ENCODE results near the gene PVALEF. TPM values are rescaled to one million over a fixed set of nuclear protein-coding genes. Genes with fewer than 3 reads are reported as not detected.

The PVALEF gene
- total and polyA plus RNA-seq, 2 of the 8 experiments (the other 6 are each of a cell fraction or from before 2014, with no cell fraction given) = 0.03 TPM; not detected in 1

GRCh38 chr17:81153340-81153803 lies 11.9 kb upstream of the PVALEF start:
- no peak overlapping the region for H3K56ac ChIP-seq (replicated peaks; ENCODE audit: insufficient read length, low read depth, low read length)
- no peaks in the 10 kb centered on the region for H3K79me1 ChIP-seq (ENCODE audit: low read depth, low read length)
- no peaks in the 10 kb centered on the region for H3K36me3 ChIP-seq (ENCODE audit: control insufficient read depth in 2 of 4, insufficient read depth in 4 of 4, low read length in 3 of 4)
- no peak overlapping the region for H2BK5ac ChIP-seq (ENCODE audit: low read depth, low read length)
- no peak overlapping the region for H3K27ac ChIP-seq (ENCODE audit: low read depth, low read length)
- H3K9me3 ChIP-seq (ENCODE audit: insufficient read depth in 2 of 2, low read depth in 1 of 2, low read length in 1 of 2) = no peaks in the 10 kb centered on the region
- H3K4me3 ChIP-seq (ENCODE audit: extremely low read depth in 1 of 4, insufficient read depth in 2 of 4, low read depth in 3 of 4, low read length in 4 of 4) = no peak overlapping the region
- no peak overlapping the region for H4K91ac ChIP-seq (replicated peaks; ENCODE audit: insufficient read length, low read length)
- no peak for FAIRE-seq
- no peak for DNase-seq (ENCODE audit: low read depth in 1 of 2, low spot score in 2 of 2)
- POLR2A ChIA-PET (ENCODE audit: partially characterized antibody) = interaction anchor here (0.9 kb wide), 1 partner anchor 9 kb away, joined by 3 read pairs; no protein-coding TSS in a partner anchor
- no peak overlapping the region for H2BK12ac ChIP-seq (ENCODE audit: low read depth, low read length)
- TF ChIP-seq SIN3A (conservative IDR thresholded peaks at IDR 0.05 in 1 of 2, IDR thresholded peaks at IDR 0.05 in 1 of 2; ENCODE audit: low read depth in 1 of 2, low read length in 2 of 2) (no peak), RAD21 (IDR thresholded peaks at IDR 0.05 in 1 of 2, conservative IDR thresholded peaks at IDR 0.05 in 1 of 2; ENCODE audit: low read depth in 2 of 2, low read length in 2 of 2) (no peak), CHD2 (IDR thresholded peaks at IDR 0.05; ENCODE audit: low read length) (no peak), FOSL1 (IDR thresholded peaks at IDR 0.05; ENCODE audit: insufficient read depth, low read depth, low read length) (no peak), EGR1 (IDR thresholded peaks at IDR 0.05; ENCODE audit: borderline replicate concordance, low read depth, low read length) (no peak), CREB1 (IDR thresholded peaks at IDR 0.05) (no peak), ATF3 (IDR thresholded peaks at IDR 0.05; ENCODE audit: insufficient read depth, low read depth, low read length) (no peak)
- TF ChIP-seq, protein P1, sequence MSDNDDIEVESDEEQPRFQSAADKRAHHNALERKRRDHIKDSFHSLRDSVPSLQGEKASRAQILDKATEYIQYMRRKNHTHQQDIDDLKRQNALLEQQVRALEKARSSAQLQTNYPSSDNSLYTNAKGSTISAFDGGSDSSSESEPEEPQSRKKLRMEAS (IDR thresholded peaks at IDR 0.05) = no peak
- no peak overlapping the region; the same call in 1 of the 2 replicates for H2AK5ac ChIP-seq (ENCODE audit: low read depth, low read length)
- H3K4me1 ChIP-seq (replicated peaks in 1 of 4; ENCODE audit: control insufficient read depth in 3 of 4, insufficient read depth in 4 of 4, low read length in 3 of 4) = no peaks in the 10 kb centered on the region; a peak in 1 of 7 replicates
- H3K4me2 ChIP-seq (ENCODE audit: insufficient read depth in 1 of 2, low read depth in 2 of 2, low read length in 2 of 2) = no peak overlapping the region
- H3K14ac ChIP-seq (ENCODE audit: insufficient read length) = no peak overlapping the region
- no peak overlapping the region for H3K18ac ChIP-seq (ENCODE audit: extremely low read depth, low read length)
- no peaks in the 10 kb centered on the region for H3K27me3 ChIP-seq (replicated peaks in 1 of 4; ENCODE audit: control insufficient read depth in 3 of 4, extremely low read depth in 1 of 4, insufficient read depth in 3 of 4, low read length in 3 of 4)
- H2BK20ac ChIP-seq (ENCODE audit: low read length) = no peak overlapping the region
- H3K79me2 ChIP-seq (ENCODE audit: control insufficient read depth in 1 of 2, insufficient read depth in 2 of 2, low read length in 2 of 2) = no peaks in the 10 kb centered on the region
- CTCF ChIA-PET (ENCODE audit: partially characterized antibody) = interaction anchor here (4.3 kb wide), 1 partner anchor 11 kb away, joined by 21 read pairs; no protein-coding TSS in a partner anchor
- no peak overlapping the region for H2BK15ac ChIP-seq (ENCODE audit: low read length)
- no peaks in the 10 kb centered on the region for H4K20me1 ChIP-seq (replicated peaks in 1 of 2; ENCODE audit: control insufficient read depth in 1 of 2, insufficient read depth in 2 of 2, low read length in 2 of 2)
- no peak overlapping the region for H4K5ac ChIP-seq (ENCODE audit: insufficient read length, low read depth, low read length)
- H4K8ac ChIP-seq (ENCODE audit: extremely low read depth, insufficient read depth, low read length) = no peak overlapping the region
- H3K23ac ChIP-seq (ENCODE audit: insufficient read length) = no peak overlapping the region
- H3K9ac ChIP-seq (replicated peaks in 1 of 4; ENCODE audit: extremely low read depth in 1 of 4, low read depth in 3 of 4, low read length in 3 of 4) = no peak overlapping the region
- no peak overlapping the region for H3K4ac ChIP-seq (replicated peaks; ENCODE audit: insufficient read length, low read depth, low read length)
- H3K23me2 ChIP-seq (ENCODE audit: low read depth, low read length) = no peaks in the 10 kb centered on the region
- no peak overlapping the region for H2BK120ac ChIP-seq (replicated peaks; ENCODE audit: low read depth, low read length)
- WGBS, 2 experiments (ENCODE audit: extremely low coverage in 1 of 2, insufficient coverage in 1 of 2, insufficient read length in 1 of 2, insufficient replicate concordance in 2 of 2, low coverage in 1 of 2, low lambda C conversion rate in 2 of 2, missing lambda C conversion rate in 1 of 2) = 93% methylated on average over 17 of the region's 17 CpGs; no CpG with 5 or more reads in 1 of the 2 experiments
- no peak overlapping the region for H2AFZ ChIP-seq (ENCODE audit: low read length)
